OCI-M1 (cell line): ENCODE measurements around the gene KCNMA1.

Experiments used
- DNase-seq: peaks from one replicate; lab custom pipeline; 2025; lab: John Stamatoyannopoulos, UW

Gene KCNMA1

GRCh38 chr10:76887223-76888010 is 750.2 kb downstream of the KCNMA1 start:
- no peak for DNase-seq

GRCh38 chr10:76885816-76886215 is 751.8 kb downstream of the KCNMA1 start:
- DNase-seq, result no peak

GRCh38 chr10:76884673-76885275 is 752.8 kb downstream of the KCNMA1 start:
- DNase-seq, result no peak

- no peak for DNase-seq
Measured at GRCh38 chr10:76883596-76883995, 754.0 kb downstream of the KCNMA1 start.

GRCh38 chr10:76882796-76883195 is 754.8 kb downstream of the KCNMA1 start:
- no peak for DNase-seq

- no peak for DNase-seq
Measured at GRCh38 chr10:76882245-76882644, 755.4 kb downstream of the KCNMA1 start.

- DNase-seq, result no peak
Measured at GRCh38 chr10:76881477-76882220, 756.0 kb downstream of the KCNMA1 start.

- DNase-seq, result no peak
Measured at GRCh38 chr10:76880931-76881330, 756.7 kb downstream of the KCNMA1 start.

GRCh38 chr10:76879116-76879913 is 758.3 kb downstream of the KCNMA1 start:
- DNase-seq, result no peak

GRCh38 chr10:76878514-76878913 is 759.1 kb downstream of the KCNMA1 start:
- DNase-seq, result no peak

- no peak for DNase-seq
Measured at GRCh38 chr10:76874896-76875295, 762.7 kb downstream of the KCNMA1 start.

- no peak for DNase-seq
Measured at GRCh38 chr10:76874176-76874575, 763.4 kb downstream of the KCNMA1 start.

- no peak for DNase-seq
Measured at GRCh38 chr10:76871697-76872295, 765.8 kb downstream of the KCNMA1 start.

- no peak for DNase-seq
Measured at GRCh38 chr10:76869931-76870330, 767.7 kb downstream of the KCNMA1 start.

GRCh38 chr10:76868098-76868977 is 769.3 kb downstream of the KCNMA1 start:
- DNase-seq, result no peak

GRCh38 chr10:76866841-76867586 is 770.6 kb downstream of the KCNMA1 start:
- DNase-seq, result no peak

- DNase-seq, result no peak
Measured at GRCh38 chr10:76864922-76865321, 772.7 kb downstream of the KCNMA1 start.

- no peak for DNase-seq
Measured at GRCh38 chr10:76858721-76859120, 778.9 kb downstream of the KCNMA1 start.

GRCh38 chr10:76840802-76841201 is 796.8 kb downstream of the KCNMA1 start:
- DNase-seq, result no peak

GRCh38 chr10:76839276-76839675 is 798.3 kb downstream of the KCNMA1 start:
- DNase-seq, result no peak
